ENCODE data around the gene ZDHHC14.

- TF ChIP-seq CTCF (IDR thresholded peaks at IDR 0.05): no peak
- no peak for TF ChIP-seq POLR2A (IDR thresholded peaks at IDR 0.05)
- TF ChIP-seq POLR2AphosphoS5 (IDR thresholded peaks at IDR 0.05): no peak
Measured at GRCh38 chr6:157600807-157601206, 219.8 kb downstream of the ZDHHC14 start.
